BLaER1 (cell line): ENCODE data around the gene PMAIP1.

ENCODE experiments used
- H3K27ac ChIP-seq: shearing (Covaris generic); formaldehyde crosslinking; 2 replicates; pipeline ENCODE4 v1.8.1; 2022
- H3K27me3 ChIP-seq: shearing (Covaris generic); formaldehyde crosslinking; 2 replicates; pipeline ENCODE4 v1.8.1; 2022
- H3K36me3 ChIP-seq: shearing (Covaris generic); formaldehyde crosslinking; 2 replicates; pipeline ENCODE4 v1.8.1; 2022
- H3K4me1 ChIP-seq: shearing (Covaris generic); formaldehyde crosslinking; 2 replicates; pipeline ENCODE4 v1.8.1; 2022
- H3K4me2 ChIP-seq: shearing (Covaris generic); formaldehyde crosslinking; 2 replicates; pipeline ENCODE4 v1.8.1; 2022
- H3K4me3 ChIP-seq: shearing (Covaris generic); formaldehyde crosslinking; 2 replicates; pipeline ENCODE4 v1.8.1; 2022
- H3K9ac ChIP-seq: shearing (Covaris generic); formaldehyde crosslinking; 2 replicates; pipeline ENCODE4 v1.8.1; 2022
- H3K9me3 ChIP-seq: shearing (Covaris generic); formaldehyde crosslinking; 2 replicates; pipeline ENCODE4 v1.8.1; 2022
- H4K20me1 ChIP-seq: shearing (Covaris generic); formaldehyde crosslinking; 2 replicates; pipeline ENCODE4 v1.8.1; 2022
- Cebpa-rat ChIP-seq: shearing (Covaris generic); IDR thresholded peaks from 2 replicates; pipeline ENCODE4 v1.8.1; 2022

The PMAIP1 gene

GRCh38 chr18:59909289-59910036 is 9.7 kb downstream of the PMAIP1 start:
- no peak overlapping the region for H3K4me2 ChIP-seq
- TF ChIP-seq Cebpa-rat = no peak
- peaks cover 11% of the 10 kb centered on the region for H3K9me3 ChIP-seq
- peaks cover 7% of the 10 kb centered on the region for H4K20me1 ChIP-seq
- H3K36me3 ChIP-seq = no peaks in the 10 kb centered on the region
- no peak overlapping the region for H3K27ac ChIP-seq
- H3K4me3 ChIP-seq = no peak overlapping the region
- no peaks in the 10 kb centered on the region for H3K27me3 ChIP-seq
- H3K4me1 ChIP-seq = peaks cover 57% of the 10 kb centered on the region
- no peak overlapping the region for H3K9ac ChIP-seq

- Histone ChIP-seq H3K27ac (no peak overlapping the region), H3K4me2 (no peak overlapping the region)
These were observed 11.2 kb downstream of the PMAIP1 start for GRCh38 chr18:59910967-59911366.

GRCh38 chr18:59911600-59911999 is 11.8 kb downstream of the PMAIP1 start:
- Histone ChIP-seq H3K4me1 (peaks cover 37% of the 10 kb centered on the region), H3K4me2 (no peak overlapping the region)

More at GRCh38 chr18:59910967-59911366, 11.2 kb downstream of the PMAIP1 start:
- no peak overlapping the region for H3K4me3 ChIP-seq
- peaks cover 11% of the 10 kb centered on the region for H3K9me3 ChIP-seq
- no peak for TF ChIP-seq Cebpa-rat
- no peaks in the 10 kb centered on the region for H3K36me3 ChIP-seq
- no peaks in the 10 kb centered on the region for H4K20me1 ChIP-seq
- H3K27me3 ChIP-seq = no peaks in the 10 kb centered on the region
- H3K9ac ChIP-seq = no peak overlapping the region
- H3K4me1 ChIP-seq = peaks cover 42% of the 10 kb centered on the region

GRCh38 chr18:59912007-59912550 is 12.3 kb downstream of the PMAIP1 start:
- no peak overlapping the region for H3K27ac ChIP-seq
- H3K9ac ChIP-seq = no peak overlapping the region
- H3K4me1 ChIP-seq = peaks cover 37% of the 10 kb centered on the region
- no peak overlapping the region for H3K4me2 ChIP-seq
- no peak for TF ChIP-seq Cebpa-rat
- no peaks in the 10 kb centered on the region for H3K27me3 ChIP-seq
- no peaks in the 10 kb centered on the region for H4K20me1 ChIP-seq
- H3K36me3 ChIP-seq = no peaks in the 10 kb centered on the region
- H3K9me3 ChIP-seq = peaks cover 11% of the 10 kb centered on the region
- H3K4me3 ChIP-seq = no peak overlapping the region

More at GRCh38 chr18:59911600-59911999, 11.8 kb downstream of the PMAIP1 start:
- no peak for TF ChIP-seq Cebpa-rat
- Histone ChIP-seq H3K36me3 (no peaks in the 10 kb centered on the region), H3K4me3 (no peak overlapping the region), H3K9ac (no peak overlapping the region), H3K9me3 (peaks cover 11% of the 10 kb centered on the region), H3K27ac (no peak overlapping the region), H3K27me3 (no peaks in the 10 kb centered on the region), H4K20me1 (no peaks in the 10 kb centered on the region)

GRCh38 chr18:59915606-59916005 is 15.8 kb downstream of the PMAIP1 start:
- H3K27me3 ChIP-seq = no peaks in the 10 kb centered on the region
- TF ChIP-seq Cebpa-rat = no peak
- no peak overlapping the region for H3K4me3 ChIP-seq
- peaks cover 11% of the 10 kb centered on the region for H3K9me3 ChIP-seq
- H3K27ac ChIP-seq = no peak overlapping the region
- no peak overlapping the region for H3K9ac ChIP-seq
- H3K4me2 ChIP-seq = no peak overlapping the region
- no peaks in the 10 kb centered on the region for H3K36me3 ChIP-seq
- no peaks in the 10 kb centered on the region for H4K20me1 ChIP-seq
- H3K4me1 ChIP-seq = peaks cover 43% of the 10 kb centered on the region

GRCh38 chr18:59916746-59917145 is 16.9 kb downstream of the PMAIP1 start:
- Histone ChIP-seq H3K4me1 (peaks cover 52% of the 10 kb centered on the region), H3K9me3 (peaks cover 11% of the 10 kb centered on the region), H3K27ac (no peak overlapping the region), H3K36me3 (no peaks in the 10 kb centered on the region), H4K20me1 (no peaks in the 10 kb centered on the region), H3K27me3 (no peaks in the 10 kb centered on the region), H3K9ac (no peak overlapping the region), H3K4me3 (no peak overlapping the region), H3K4me2 (peak overlapping the region; percentile 88)
- TF ChIP-seq Cebpa-rat = no peak

- TF ChIP-seq Cebpa-rat = no peak
- Histone ChIP-seq H3K27me3 (no peaks in the 10 kb centered on the region), H3K9me3 (peaks cover 11% of the 10 kb centered on the region), H4K20me1 (no peaks in the 10 kb centered on the region), H3K9ac (no peak overlapping the region), H3K4me2 (peak overlapping the region; percentile 88), H3K4me3 (no peak overlapping the region), H3K4me1 (peaks cover 56% of the 10 kb centered on the region), H3K27ac (no peak overlapping the region), H3K36me3 (no peaks in the 10 kb centered on the region)
These were observed 17.6 kb downstream of the PMAIP1 start for GRCh38 chr18:59917422-59917821.

GRCh38 chr18:59918320-59918755 is 18.5 kb downstream of the PMAIP1 start:
- H3K4me2 ChIP-seq = peak overlapping the region; percentile 88
- 0 out of 2 replicates have a peak overlapping the region, but pooled peaks have one; percentile 39 for H3K9ac ChIP-seq
- no peak for TF ChIP-seq Cebpa-rat
- H3K27ac ChIP-seq = peak overlapping the region; percentile 47
- no peaks in the 10 kb centered on the region for H4K20me1 ChIP-seq
- peaks cover 65% of the 10 kb centered on the region for H3K4me1 ChIP-seq
- peak overlapping the region; percentile 29; the same call in 1 of the 2 replicates for H3K4me3 ChIP-seq
- H3K36me3 ChIP-seq = no peaks in the 10 kb centered on the region
- no peaks in the 10 kb centered on the region for H3K27me3 ChIP-seq
- peaks cover 3% of the 10 kb centered on the region; the same call in 1 of the 2 replicates for H3K9me3 ChIP-seq

GRCh38 chr18:59918997-59919396 is 19.2 kb downstream of the PMAIP1 start:
- H3K9ac ChIP-seq = 0 out of 2 replicates have a peak overlapping the region, but pooled peaks have one; percentile 39
- no peaks in the 10 kb centered on the region for H3K9me3 ChIP-seq
- H3K27me3 ChIP-seq = no peaks in the 10 kb centered on the region
- no peaks in the 10 kb centered on the region for H4K20me1 ChIP-seq
- H3K4me2 ChIP-seq = peak overlapping the region; percentile 88
- 0 out of 2 replicates have a peak overlapping the region, but pooled peaks have one; percentile 29 for H3K4me3 ChIP-seq
- peak overlapping the region; percentile 47 for H3K27ac ChIP-seq
- peaks cover 72% of the 10 kb centered on the region for H3K4me1 ChIP-seq
- no peaks in the 10 kb centered on the region for H3K36me3 ChIP-seq
- no peak for TF ChIP-seq Cebpa-rat

- Histone ChIP-seq H3K36me3 (no peaks in the 10 kb centered on the region), H3K4me1 (peaks cover 78% of the 10 kb centered on the region), H3K9me3 (no peaks in the 10 kb centered on the region), H3K4me2 (peak overlapping the region; percentile 82), H3K27ac (no peak overlapping the region), H3K27me3 (no peaks in the 10 kb centered on the region), H4K20me1 (no peaks in the 10 kb centered on the region), H3K9ac (no peak overlapping the region), H3K4me3 (no peak overlapping the region)
- TF ChIP-seq Cebpa-rat = no peak
These were observed 21.6 kb downstream of the PMAIP1 start for GRCh38 chr18:59921384-59921891.
